Astrocyte (in vitro differentiated cells and primary cell): Measurements from ENCODE around the gene MATR3.

Experiments used
- EZH2 ChIP-seq: IDR thresholded peaks from 2 replicates; pipeline ENCODE4 v1.6.1; 2012; ENCODE audit warnings: mild to moderate bottlenecking, low read length, inconsistent platforms; ENCODE audit not compliant: insufficient read depth
- TF ChIP-seq, protein P1 (sequence below): IDR thresholded peaks from 2 replicates; pipeline ENCODE4 v1.5.1; 2011; ENCODE audit warnings: low read depth, mild to moderate bottlenecking, inconsistent platforms, low read length, moderate library complexity; ENCODE audit not compliant: insufficient read depth

DNA sequence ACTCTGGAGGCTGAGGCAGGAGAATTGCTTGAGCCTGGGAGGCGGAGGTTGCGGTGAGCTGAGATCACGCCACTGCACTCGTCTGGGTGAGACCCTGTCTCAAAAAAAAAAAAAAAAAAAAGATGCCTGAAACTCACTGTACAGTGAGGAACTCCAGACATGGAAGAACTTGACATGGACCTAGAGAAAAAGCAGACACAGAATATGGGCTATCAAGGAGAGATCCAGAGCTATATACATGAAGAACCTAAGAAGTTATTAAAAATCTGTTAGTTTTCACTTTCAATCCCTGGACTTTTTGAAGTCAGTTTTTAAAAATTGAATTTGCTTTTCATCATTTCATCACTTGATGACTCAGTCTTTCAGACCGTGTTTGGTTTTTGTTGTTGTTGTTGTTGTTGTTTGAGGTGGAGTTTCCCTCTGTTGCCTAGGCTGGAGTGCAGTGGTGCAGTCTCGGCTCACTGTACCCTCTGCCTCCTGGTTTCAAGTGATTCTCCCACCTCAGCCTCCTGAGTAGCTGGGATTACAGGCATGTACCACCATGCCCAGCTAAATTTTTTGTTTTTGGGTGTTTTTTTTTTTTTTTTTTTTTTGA is 68.4 kb downstream of the MATR3 start:
- TF ChIP-seq, protein P1, sequence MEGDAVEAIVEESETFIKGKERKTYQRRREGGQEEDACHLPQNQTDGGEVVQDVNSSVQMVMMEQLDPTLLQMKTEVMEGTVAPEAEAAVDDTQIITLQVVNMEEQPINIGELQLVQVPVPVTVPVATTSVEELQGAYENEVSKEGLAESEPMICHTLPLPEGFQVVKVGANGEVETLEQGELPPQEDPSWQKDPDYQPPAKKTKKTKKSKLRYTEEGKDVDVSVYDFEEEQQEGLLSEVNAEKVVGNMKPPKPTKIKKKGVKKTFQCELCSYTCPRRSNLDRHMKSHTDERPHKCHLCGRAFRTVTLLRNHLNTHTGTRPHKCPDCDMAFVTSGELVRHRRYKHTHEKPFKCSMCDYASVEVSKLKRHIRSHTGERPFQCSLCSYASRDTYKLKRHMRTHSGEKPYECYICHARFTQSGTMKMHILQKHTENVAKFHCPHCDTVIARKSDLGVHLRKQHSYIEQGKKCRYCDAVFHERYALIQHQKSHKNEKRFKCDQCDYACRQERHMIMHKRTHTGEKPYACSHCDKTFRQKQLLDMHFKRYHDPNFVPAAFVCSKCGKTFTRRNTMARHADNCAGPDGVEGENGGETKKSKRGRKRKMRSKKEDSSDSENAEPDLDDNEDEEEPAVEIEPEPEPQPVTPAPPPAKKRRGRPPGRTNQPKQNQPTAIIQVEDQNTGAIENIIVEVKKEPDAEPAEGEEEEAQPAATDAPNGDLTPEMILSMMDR, result no peak
- no peak for TF ChIP-seq EZH2
